ENCODE measurements around the gene URAD. TPM values are rescaled to one million over a fixed set of nuclear protein-coding genes. Genes with fewer than 3 reads are reported as not detected.
"Not testable (repeated sequence)": the region's sequence is repeated elsewhere in the genome, so short reads cannot be mapped to it uniquely, and the experiment has no call there.

Gene URAD
- total RNA-seq, 1 donor from 2014 or later: not detected

- TF ChIP-seq CTCF (IDR thresholded peaks at IDR 0.05; ENCODE audit: insufficient read depth, low read length, poor library complexity, severe bottlenecking): no peak
- H3K36me3 ChIP-seq (ENCODE audit: control insufficient read depth, insufficient read depth, low read length): no peaks in the 10 kb centered on the region
- no peak for DNase-seq (ENCODE audit: low read depth)
- H3K27me3 ChIP-seq (ENCODE audit: control insufficient read depth, insufficient read depth, low read length): no peaks in the 10 kb centered on the region
- H3K4me3 ChIP-seq (ENCODE audit: low read depth, low read length): no peak overlapping the region
Measured at GRCh38 chr13:28014301-28014700, 25.8 kb upstream of the URAD start.

DNA sequence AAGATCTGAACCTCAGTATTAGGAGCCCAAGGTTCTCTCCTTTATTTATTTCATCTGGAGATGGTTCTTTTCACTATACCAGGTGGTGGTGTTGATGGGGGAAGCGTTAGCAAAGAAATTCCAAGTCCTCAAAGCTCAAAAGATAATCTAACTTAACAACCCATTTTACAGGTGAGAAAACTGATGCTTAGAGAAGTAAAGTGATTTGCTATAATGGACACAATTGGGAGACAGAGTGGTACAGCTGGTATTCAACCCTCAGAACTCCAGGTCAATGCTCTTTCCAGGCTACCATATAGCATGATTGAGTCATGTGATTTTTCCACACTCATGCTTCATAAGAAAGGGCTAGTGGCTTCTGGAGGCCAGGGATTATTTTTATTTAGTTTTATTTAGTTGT is 25.0 kb upstream of the URAD start:
- no peak for TF ChIP-seq CTCF (IDR thresholded peaks at IDR 0.05; ENCODE audit: insufficient read depth, low read length, poor library complexity, severe bottlenecking)
- no peak overlapping the region for H3K4me3 ChIP-seq (ENCODE audit: low read depth, low read length)
- no peak for DNase-seq (ENCODE audit: low read depth)
- no peaks in the 10 kb centered on the region for H3K36me3 ChIP-seq (ENCODE audit: control insufficient read depth, insufficient read depth, low read length)
- no peaks in the 10 kb centered on the region for H3K27me3 ChIP-seq (ENCODE audit: control insufficient read depth, insufficient read depth, low read length)

GRCh38 chr13:28012896-28013295 is 24.4 kb upstream of the URAD start:
- DNase-seq (ENCODE audit: low read depth): no peak
- no peak overlapping the region for H3K4me3 ChIP-seq (ENCODE audit: low read depth, low read length)
- H3K36me3 ChIP-seq (ENCODE audit: control insufficient read depth, insufficient read depth, low read length): no peaks in the 10 kb centered on the region
- H3K27me3 ChIP-seq (ENCODE audit: control insufficient read depth, insufficient read depth, low read length): no peaks in the 10 kb centered on the region
- no peak for TF ChIP-seq CTCF (IDR thresholded peaks at IDR 0.05; ENCODE audit: insufficient read depth, low read length, poor library complexity, severe bottlenecking)

- no peak for TF ChIP-seq CTCF (IDR thresholded peaks at IDR 0.05; ENCODE audit: insufficient read depth, low read length, poor library complexity, severe bottlenecking)
- H3K36me3 ChIP-seq (ENCODE audit: control insufficient read depth, insufficient read depth, low read length): no peaks in the 10 kb centered on the region
- H3K27me3 ChIP-seq (ENCODE audit: control insufficient read depth, insufficient read depth, low read length): no peaks in the 10 kb centered on the region
- DNase-seq (ENCODE audit: low read depth): no peak
- H3K4me3 ChIP-seq (ENCODE audit: low read depth, low read length): no peak overlapping the region
Measured at GRCh38 chr13:28012383-28012782, 23.9 kb upstream of the URAD start.

GRCh38 chr13:28010046-28010445 is 21.6 kb upstream of the URAD start:
- Histone ChIP-seq H3K27me3 (ENCODE audit: control insufficient read depth, insufficient read depth, low read length) (no peaks in the 10 kb centered on the region), H3K4me3 (ENCODE audit: low read depth, low read length) (no peak overlapping the region), H3K36me3 (ENCODE audit: control insufficient read depth, insufficient read depth, low read length) (no peaks in the 10 kb centered on the region)
- DNase-seq (ENCODE audit: low read depth): no peak
- no peak for TF ChIP-seq CTCF (IDR thresholded peaks at IDR 0.05; ENCODE audit: insufficient read depth, low read length, poor library complexity, severe bottlenecking)

DNA sequence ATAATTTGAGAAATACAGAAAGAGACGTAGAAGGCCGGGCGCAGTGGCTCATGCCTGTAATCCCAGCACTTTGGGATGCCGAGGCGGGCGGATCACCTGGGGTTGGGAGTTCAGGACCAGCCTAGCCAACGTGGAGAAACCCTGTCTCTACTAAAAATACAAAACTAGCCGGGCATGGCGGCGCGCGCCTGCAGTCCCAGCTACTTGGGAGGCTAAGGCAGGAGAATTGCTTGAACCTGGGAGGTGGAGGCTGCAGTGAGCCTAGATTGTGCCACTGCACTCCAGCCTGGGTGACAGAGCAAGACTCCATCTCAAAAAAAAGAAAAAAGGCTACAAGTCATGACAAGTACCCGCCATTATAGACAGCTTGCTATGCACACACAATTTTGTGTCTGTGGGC is 16.5 kb upstream of the URAD start:
- not testable (repeated sequence) for H3K27me3 ChIP-seq (ENCODE audit: control insufficient read depth, insufficient read depth, low read length); DNase-seq (ENCODE audit: low read depth); H3K4me3 ChIP-seq (ENCODE audit: low read depth, low read length); H3K36me3 ChIP-seq (ENCODE audit: control insufficient read depth, insufficient read depth, low read length)
